Astrocyte (in vitro differentiated cells and primary cell): ENCODE data around the gene ACADS. TPM values are rescaled to one million over a fixed set of nuclear protein-coding genes. Genes with fewer than 3 reads are reported as not detected.
A peak's percentile ranks its signal among the peaks of the same experiment; 100 is the strongest.

Experiments used
- DNase-seq: peaks from one replicate; pipeline ENCODE4 v3.0.0-alpha.2; 2010; ENCODE audit warnings: low read depth
- FAIRE-seq: peaks from 2 replicates; lab custom pipeline; 2011; peaks lifted over from hg19 to GRCh38; lab: Jason Lieb, UNC
- H2AFZ ChIP-seq: 2 replicates; pipeline ENCODE4 v1.6.0; 2012; ENCODE audit warnings: low read depth, low read length, inconsistent platforms
- H3K27ac ChIP-seq: 2 replicates; pipeline ENCODE4 v1.5.1; 2011; ENCODE audit warnings: low read depth, low read length, inconsistent platforms
- H3K27me3 ChIP-seq: 2 replicates; pipeline ENCODE4 v1.6.0; 2011; ENCODE audit warnings: low read length, inconsistent platforms; ENCODE audit not compliant: insufficient read depth
- H3K36me3 ChIP-seq: 2 replicates; pipeline ENCODE4 v1.5.1; 2011; ENCODE audit warnings: low read length, inconsistent platforms; ENCODE audit not compliant: insufficient read depth
- H3K4me1 ChIP-seq: 2 replicates; pipeline ENCODE4 v1.5.1; 2011; ENCODE audit warnings: low read length, inconsistent platforms; ENCODE audit not compliant: insufficient read depth
- H3K4me2 ChIP-seq: 2 replicates; pipeline ENCODE4 v1.6.0; 2012; ENCODE audit warnings: low read length, inconsistent platforms
- H3K4me3 ChIP-seq: 2 replicates; pipeline ENCODE4 v1.5.1; 2011; ENCODE audit warnings: low read depth, mild to moderate bottlenecking, low read length, inconsistent platforms; ENCODE audit not compliant: insufficient read depth
- H3K79me2 ChIP-seq: 2 replicates; pipeline ENCODE4 v1.6.0; 2012; ENCODE audit warnings: mild to moderate bottlenecking, low read length, inconsistent platforms; ENCODE audit not compliant: insufficient read depth
- H3K9ac ChIP-seq: 2 replicates; pipeline ENCODE4 v1.6.0; 2012; ENCODE audit warnings: mild to moderate bottlenecking, low read length, inconsistent platforms
- H3K9me3 ChIP-seq: 2 replicates; pipeline ENCODE4 v1.5.1; 2012; ENCODE audit warnings: low read depth, mild to moderate bottlenecking, low read length, inconsistent platforms; ENCODE audit not compliant: insufficient read depth
- H4K20me1 ChIP-seq: 2 replicates; pipeline ENCODE4 v1.6.0; 2012; ENCODE audit warnings: low read length, inconsistent platforms; ENCODE audit not compliant: insufficient read depth
- H3K27ac Mint-ChIP-seq: one replicate; pipeline ENCODE4 v1.8.0; 2021; ENCODE audit warnings: mild to moderate bottlenecking, mixed read lengths; ENCODE audit not compliant: unreplicated experiment
- H3K27me3 Mint-ChIP-seq: one replicate; pipeline ENCODE4 v1.8.0; 2021; ENCODE audit warnings: low read depth, mixed read lengths; ENCODE audit not compliant: unreplicated experiment
- H3K36me3 Mint-ChIP-seq: one replicate; pipeline ENCODE4 v1.8.0; 2021; ENCODE audit warnings: low read depth, mixed read lengths; ENCODE audit not compliant: unreplicated experiment
- H3K4me1 Mint-ChIP-seq: one replicate; pipeline ENCODE4 v1.8.0; 2021; ENCODE audit warnings: low read depth, mixed read lengths; ENCODE audit not compliant: unreplicated experiment
- H3K4me3 Mint-ChIP-seq: one replicate; pipeline ENCODE4 v1.8.0; 2021; ENCODE audit warnings: mild to moderate bottlenecking, moderate library complexity, mixed read lengths; ENCODE audit not compliant: unreplicated experiment
- H3K9me3 Mint-ChIP-seq: one replicate; pipeline ENCODE4 v1.8.0; 2021; ENCODE audit warnings: mild to moderate bottlenecking, mixed read lengths; ENCODE audit not compliant: unreplicated experiment
- EZH2 ChIP-seq: IDR thresholded peaks from 2 replicates; pipeline ENCODE4 v1.6.1; 2012; ENCODE audit warnings: mild to moderate bottlenecking, low read length, inconsistent platforms; ENCODE audit not compliant: insufficient read depth
- total RNA-seq: library from RNA; stranded (reverse); gene quantifications from 2 replicates; pipeline ENCODE4 v1.2.1, GENCODE V29; 2021
- TF ChIP-seq, protein P1 (sequence below): IDR thresholded peaks from 2 replicates; pipeline ENCODE4 v1.5.1; 2011; ENCODE audit warnings: low read depth, mild to moderate bottlenecking, inconsistent platforms, low read length, moderate library complexity; ENCODE audit not compliant: insufficient read depth

The ACADS gene
- total RNA-seq, 1 donor from 2014 or later: 2.8 TPM

DNA sequence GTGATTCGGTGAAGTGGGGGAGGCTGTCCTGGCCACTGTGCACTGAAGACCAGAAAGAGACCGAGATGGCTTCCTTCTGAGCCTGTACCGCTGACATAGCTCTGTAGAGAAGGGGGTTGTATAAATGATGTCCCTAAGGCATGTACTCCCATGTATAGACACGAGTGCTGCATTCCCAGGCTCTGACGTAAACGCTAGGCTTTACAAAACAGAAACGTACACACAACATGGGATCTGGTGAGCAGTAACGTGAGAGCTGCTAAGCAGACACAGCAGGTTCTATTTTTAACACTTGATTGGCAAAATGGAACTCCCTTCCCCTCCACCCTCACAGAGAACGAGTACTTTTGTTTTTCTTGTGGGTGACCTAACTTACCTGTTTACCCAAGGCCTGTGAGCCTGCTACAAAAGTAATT is 35.9 kb downstream of the ACADS start:
- H3K4me1 ChIP-seq: peaks cover 5% of the 10 kb centered on the region
- no peak overlapping the region for H3K4me3 Mint-ChIP-seq
- peak overlapping the region; percentile 20 for H3K9ac ChIP-seq

GRCh38 chr12:120762086-120762485 is 36.5 kb downstream of the ACADS start:
- H3K79me2 ChIP-seq: no peaks in the 10 kb centered on the region

More for the DNA sequence above, 35.9 kb downstream of the ACADS start:
- no peaks in the 10 kb centered on the region for H3K9me3 Mint-ChIP-seq
- TF ChIP-seq, protein P1, sequence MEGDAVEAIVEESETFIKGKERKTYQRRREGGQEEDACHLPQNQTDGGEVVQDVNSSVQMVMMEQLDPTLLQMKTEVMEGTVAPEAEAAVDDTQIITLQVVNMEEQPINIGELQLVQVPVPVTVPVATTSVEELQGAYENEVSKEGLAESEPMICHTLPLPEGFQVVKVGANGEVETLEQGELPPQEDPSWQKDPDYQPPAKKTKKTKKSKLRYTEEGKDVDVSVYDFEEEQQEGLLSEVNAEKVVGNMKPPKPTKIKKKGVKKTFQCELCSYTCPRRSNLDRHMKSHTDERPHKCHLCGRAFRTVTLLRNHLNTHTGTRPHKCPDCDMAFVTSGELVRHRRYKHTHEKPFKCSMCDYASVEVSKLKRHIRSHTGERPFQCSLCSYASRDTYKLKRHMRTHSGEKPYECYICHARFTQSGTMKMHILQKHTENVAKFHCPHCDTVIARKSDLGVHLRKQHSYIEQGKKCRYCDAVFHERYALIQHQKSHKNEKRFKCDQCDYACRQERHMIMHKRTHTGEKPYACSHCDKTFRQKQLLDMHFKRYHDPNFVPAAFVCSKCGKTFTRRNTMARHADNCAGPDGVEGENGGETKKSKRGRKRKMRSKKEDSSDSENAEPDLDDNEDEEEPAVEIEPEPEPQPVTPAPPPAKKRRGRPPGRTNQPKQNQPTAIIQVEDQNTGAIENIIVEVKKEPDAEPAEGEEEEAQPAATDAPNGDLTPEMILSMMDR: no peak
- TF ChIP-seq EZH2: no peak
- H2AFZ ChIP-seq: no peak overlapping the region
- H3K27me3 Mint-ChIP-seq: no peaks in the 10 kb centered on the region
- H3K36me3 Mint-ChIP-seq: peaks cover 30% of the 10 kb centered on the region
- no peaks in the 10 kb centered on the region for H4K20me1 ChIP-seq
- FAIRE-seq (no peak), DNase-seq (peak; percentile 38)
- H3K9me3 ChIP-seq: no peaks in the 10 kb centered on the region
- H3K4me1 Mint-ChIP-seq: peaks cover 15% of the 10 kb centered on the region
- no peaks in the 10 kb centered on the region for H3K79me2 ChIP-seq
- no peaks in the 10 kb centered on the region for H3K27me3 ChIP-seq
- H3K27ac Mint-ChIP-seq: peak overlapping the region; percentile 14
- H3K27ac ChIP-seq: no peak overlapping the region
- H3K4me2 ChIP-seq: peak overlapping the region; percentile 32
- no peak overlapping the region for H3K4me3 ChIP-seq
- peaks cover 9% of the 10 kb centered on the region for H3K36me3 ChIP-seq

DNA sequence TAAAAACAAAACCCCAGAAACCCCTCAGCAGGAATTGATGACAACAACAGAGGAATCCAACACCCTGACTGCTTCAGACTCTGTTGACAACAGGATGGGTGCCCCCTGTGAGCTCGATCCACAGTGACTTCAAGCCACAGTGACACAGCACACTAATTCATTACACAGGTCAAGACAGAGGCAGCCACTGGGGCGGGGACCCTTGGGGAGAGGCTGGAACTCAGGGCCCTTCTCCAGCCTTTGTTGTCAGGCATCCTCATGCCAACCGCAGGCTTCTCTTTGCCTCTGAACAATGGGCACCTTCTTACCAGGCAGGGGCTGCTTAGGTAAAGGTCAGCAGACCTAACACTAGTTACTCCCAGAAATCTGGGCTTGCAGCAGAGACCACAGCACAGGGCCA is 37.6 kb downstream of the ACADS start:
- H3K79me2 ChIP-seq: no peaks in the 10 kb centered on the region
- peaks cover 20% of the 10 kb centered on the region for H3K36me3 ChIP-seq
- no peak overlapping the region for H3K4me2 ChIP-seq
- H3K4me1 ChIP-seq: peaks cover 5% of the 10 kb centered on the region
- H3K27me3 ChIP-seq: no peaks in the 10 kb centered on the region
- no peak overlapping the region for H3K9ac ChIP-seq
- peaks cover 3% of the 10 kb centered on the region for H4K20me1 ChIP-seq
- Mint-ChIP-seq H3K36me3 (peaks cover 41% of the 10 kb centered on the region), H3K9me3 (no peaks in the 10 kb centered on the region), H3K27ac (no peak overlapping the region), H3K4me3 (no peak overlapping the region), H3K4me1 (peaks cover 15% of the 10 kb centered on the region), H3K27me3 (no peaks in the 10 kb centered on the region)
- no peak overlapping the region for H3K27ac ChIP-seq
- DNase-seq (no peak), FAIRE-seq (no peak)
- H3K4me3 ChIP-seq: no peak overlapping the region
- H3K9me3 ChIP-seq: no peaks in the 10 kb centered on the region
- no peak overlapping the region for H2AFZ ChIP-seq
- TF ChIP-seq, protein P1: no peak
- TF ChIP-seq EZH2: no peak

More at GRCh38 chr12:120762086-120762485, 36.5 kb downstream of the ACADS start:
- peak overlapping the region; percentile 20 for H3K9ac ChIP-seq
- no peaks in the 10 kb centered on the region for H4K20me1 ChIP-seq
- Mint-ChIP-seq H3K4me3 (no peak overlapping the region), H3K4me1 (peaks cover 15% of the 10 kb centered on the region), H3K27ac (no peak overlapping the region), H3K27me3 (no peaks in the 10 kb centered on the region), H3K9me3 (no peaks in the 10 kb centered on the region), H3K36me3 (peaks cover 36% of the 10 kb centered on the region)
- peak overlapping the region; percentile 32 for H3K4me2 ChIP-seq
- no peak overlapping the region for H2AFZ ChIP-seq
- H3K27ac ChIP-seq: no peak overlapping the region
- peaks cover 15% of the 10 kb centered on the region for H3K36me3 ChIP-seq
- no peaks in the 10 kb centered on the region for H3K27me3 ChIP-seq
- no peaks in the 10 kb centered on the region for H3K9me3 ChIP-seq
- no peak overlapping the region for H3K4me3 ChIP-seq
- no peak for FAIRE-seq
- TF ChIP-seq, protein P1: no peak
- no peak for TF ChIP-seq EZH2
- H3K4me1 ChIP-seq: peaks cover 5% of the 10 kb centered on the region
- DNase-seq: peak; percentile 12
